DND-41 (cell line): ENCODE results near the gene PPP1R37.

Source experiments
- EZH2 ChIP-seq: IDR thresholded peaks from 3 replicates; pipeline ENCODE4 v1.6.1; 2012; ENCODE audit warnings: borderline replicate concordance, low read depth, mild to moderate bottlenecking, moderate library complexity, low read length, inconsistent platforms; ENCODE audit not compliant: severe bottlenecking
- TF ChIP-seq, protein P1 (sequence below): IDR thresholded peaks from 2 replicates; pipeline ENCODE4 v1.5.1; 2012; ENCODE audit warnings: borderline replicate concordance, low read length, moderate library complexity, mild to moderate bottlenecking; ENCODE audit not compliant: poor library complexity, severe bottlenecking; ENCODE audit errors: extremely low read depth

DNA sequence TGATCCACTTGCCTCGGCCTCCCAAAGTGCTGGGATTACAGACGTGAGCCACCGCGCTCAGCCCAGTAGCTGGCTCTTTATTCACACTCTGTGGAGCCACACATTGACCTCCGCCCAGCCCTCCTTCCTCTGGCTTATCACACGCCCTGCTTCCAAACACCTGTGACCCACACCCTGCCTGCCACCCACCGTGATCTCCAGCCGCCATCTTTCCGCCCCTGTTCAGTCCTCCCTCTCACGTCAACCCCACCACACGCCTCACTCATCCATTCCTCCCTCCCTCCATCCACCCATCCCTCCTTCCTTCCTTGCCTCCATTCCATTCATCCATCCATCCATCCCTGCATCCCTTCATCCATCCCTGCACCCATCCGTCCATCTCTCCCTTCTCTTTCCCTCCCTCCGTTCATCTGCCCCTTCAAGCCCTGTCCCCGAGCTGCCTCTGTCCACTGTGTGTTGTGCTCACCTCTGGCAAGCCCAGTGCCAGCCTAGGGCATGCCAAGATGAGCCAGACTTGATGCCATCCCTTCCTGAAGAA lies 34.3 kb upstream of the PPP1R37 start:
- TF ChIP-seq, protein P1, sequence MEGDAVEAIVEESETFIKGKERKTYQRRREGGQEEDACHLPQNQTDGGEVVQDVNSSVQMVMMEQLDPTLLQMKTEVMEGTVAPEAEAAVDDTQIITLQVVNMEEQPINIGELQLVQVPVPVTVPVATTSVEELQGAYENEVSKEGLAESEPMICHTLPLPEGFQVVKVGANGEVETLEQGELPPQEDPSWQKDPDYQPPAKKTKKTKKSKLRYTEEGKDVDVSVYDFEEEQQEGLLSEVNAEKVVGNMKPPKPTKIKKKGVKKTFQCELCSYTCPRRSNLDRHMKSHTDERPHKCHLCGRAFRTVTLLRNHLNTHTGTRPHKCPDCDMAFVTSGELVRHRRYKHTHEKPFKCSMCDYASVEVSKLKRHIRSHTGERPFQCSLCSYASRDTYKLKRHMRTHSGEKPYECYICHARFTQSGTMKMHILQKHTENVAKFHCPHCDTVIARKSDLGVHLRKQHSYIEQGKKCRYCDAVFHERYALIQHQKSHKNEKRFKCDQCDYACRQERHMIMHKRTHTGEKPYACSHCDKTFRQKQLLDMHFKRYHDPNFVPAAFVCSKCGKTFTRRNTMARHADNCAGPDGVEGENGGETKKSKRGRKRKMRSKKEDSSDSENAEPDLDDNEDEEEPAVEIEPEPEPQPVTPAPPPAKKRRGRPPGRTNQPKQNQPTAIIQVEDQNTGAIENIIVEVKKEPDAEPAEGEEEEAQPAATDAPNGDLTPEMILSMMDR: no peak
- TF ChIP-seq EZH2: no peak
